ENCODE data around the gene SUGCT. TPM values are rescaled to one million over a fixed set of nuclear protein-coding genes. Genes with fewer than 3 reads are reported as not detected.
A peak's percentile ranks its signal among the peaks of the same experiment; 100 is the strongest.
"Not testable (repeated sequence)": the region's sequence is repeated elsewhere in the genome, so short reads cannot be mapped to it uniquely, and the experiment has no call there.

SUGCT gene
- total RNA-seq (2014; rRNA removed; shearing (Covaris generic)) = 17.1 and 20.5 TPM in 2 replicates

DNA sequence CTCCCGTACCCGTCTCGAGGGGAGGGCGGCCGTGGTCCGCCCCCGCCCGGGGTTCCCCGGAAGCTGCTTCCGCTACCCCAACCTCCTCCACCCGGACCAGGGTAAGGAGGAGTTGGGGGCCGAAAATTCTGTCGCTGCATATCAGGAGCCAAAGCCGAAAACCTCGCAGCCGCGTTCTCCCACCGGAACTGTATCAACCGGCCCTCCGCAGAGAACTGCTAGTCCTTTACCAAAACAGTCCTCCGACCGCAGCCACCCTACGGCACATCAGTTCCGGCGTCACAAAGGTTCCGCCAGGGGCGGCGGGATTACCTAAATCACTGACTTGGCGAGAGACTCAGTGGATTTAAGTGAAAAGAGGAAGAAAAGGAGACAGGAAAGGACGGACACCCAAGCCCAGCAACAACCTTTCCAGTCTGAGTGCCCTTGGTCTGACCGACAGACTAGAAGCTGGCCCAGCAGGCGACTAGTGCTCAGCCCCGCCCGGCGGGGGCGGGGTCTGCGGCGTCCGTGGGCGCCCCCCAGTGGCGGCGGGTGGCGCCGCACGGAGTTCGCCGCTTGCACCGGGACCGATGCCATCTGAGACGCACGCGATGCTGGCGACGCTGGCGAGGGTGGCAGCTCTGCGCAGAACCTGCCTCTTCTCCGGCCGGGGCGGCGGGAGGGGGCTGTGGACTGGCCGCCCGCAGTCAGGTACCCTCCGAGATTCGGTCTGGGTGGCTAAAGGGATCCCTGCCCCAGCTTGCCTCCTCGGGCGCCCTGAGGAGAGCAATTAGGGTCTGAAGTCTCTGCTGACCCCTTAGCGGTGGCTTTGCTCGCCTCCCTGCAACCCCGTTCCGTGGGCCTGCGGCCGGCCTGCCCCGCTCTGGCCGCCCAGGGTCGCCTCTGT lies at the start of gene SUGCT, which contains the start of gene MPLKIP:
Gene SUGCT (plus strand): TSS at position 578 of the 889 bp plus-strand sequence.
Gene MPLKIP (minus strand): TSS at position 195 of the 889 bp plus-strand sequence. CDS start 55 bp downstream, at position 140.
- Histone ChIP-seq H3K4me1 (replicated peaks) (peaks cover 16% of the 10 kb centered on the region), H3K9me3 (replicated peaks) (peaks cover 2% of the 10 kb centered on the region), H3K4me3 (peak within 1 kb of the TSS; percentile 90), H3K27ac (peak within 1 kb of the TSS; percentile 73), H3K27me3 (replicated peaks) (no peaks in the 10 kb centered on the region), H3K36me3 (peaks cover 21% of the 10 kb centered on the region)
- peak; percentile 82 to 97 for DNase-seq (ENCODE audit: low read depth in 1 of 2, low spot score in 2 of 2)

DNA sequence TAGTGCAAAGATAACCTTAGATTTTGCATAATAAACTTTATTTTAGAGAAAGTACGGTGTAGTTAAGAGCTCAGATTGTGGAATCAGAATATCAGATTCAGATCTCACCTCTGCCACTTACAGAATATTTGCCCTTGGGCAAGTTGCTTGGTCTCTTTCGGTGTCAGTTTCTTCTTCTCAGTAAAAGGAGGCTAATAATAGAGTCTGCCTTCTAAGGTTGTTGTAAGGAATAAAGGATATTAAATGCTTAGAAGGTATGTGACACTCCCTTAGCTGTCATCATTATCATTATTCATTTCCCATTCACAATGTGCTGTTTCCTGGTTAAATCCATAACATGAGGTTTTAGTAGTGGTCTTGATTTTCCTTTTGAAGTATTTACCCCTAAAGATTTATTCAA lies 42.6 kb upstream of the SUGCT start:
- peaks cover 67% of the 10 kb centered on the region for H3K36me3 ChIP-seq

DNA sequence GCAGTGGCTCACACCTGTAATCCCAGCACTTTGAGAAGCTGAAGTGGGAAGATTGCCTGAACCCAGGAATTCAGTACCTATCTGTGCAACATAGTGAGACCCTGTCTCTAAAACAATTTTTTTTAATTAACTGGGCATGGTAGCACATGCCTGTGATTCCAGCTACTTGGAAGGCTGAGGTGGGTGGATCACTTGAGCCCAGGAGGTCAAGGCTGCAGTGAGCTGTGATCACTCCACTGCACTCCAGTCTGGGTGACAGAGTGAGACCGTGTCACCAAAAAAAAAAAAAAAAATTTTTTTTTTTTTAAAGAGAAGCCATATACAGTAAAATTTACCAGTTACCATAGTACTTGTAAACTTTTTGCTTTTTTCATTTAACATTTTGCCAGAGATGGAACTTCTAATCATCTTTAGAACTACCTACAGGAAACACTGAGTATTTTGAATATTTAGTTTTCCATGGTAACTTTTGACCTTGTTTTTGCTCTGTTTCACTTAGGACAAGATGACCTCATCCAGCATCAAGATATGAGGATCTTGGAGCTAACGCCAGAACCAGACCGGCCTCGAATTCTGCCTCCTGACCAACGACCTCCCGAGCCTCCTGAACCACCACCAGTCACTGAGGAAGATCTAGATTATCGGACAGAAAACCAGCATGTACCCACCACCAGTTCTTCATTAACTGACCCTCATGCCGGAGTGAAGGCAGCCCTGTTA lies 41.0 kb upstream of the SUGCT start:
- Histone ChIP-seq H3K36me3 (peaks cover 57% of the 10 kb centered on the region), H3K27ac (no peak overlapping the region), H3K4me3 (no peak overlapping the region), H3K27me3 (replicated peaks) (no peaks in the 10 kb centered on the region), H3K9me3 (replicated peaks) (no peaks in the 10 kb centered on the region), H3K4me1 (replicated peaks) (no peaks in the 10 kb centered on the region)
- DNase-seq (ENCODE audit: low read depth in 1 of 2, low spot score in 2 of 2) = no peak

More for the DNA sequence above, 42.6 kb upstream of the SUGCT start:
- H3K9me3 ChIP-seq (replicated peaks) = no peaks in the 10 kb centered on the region
- no peak for DNase-seq (ENCODE audit: low read depth in 1 of 2, low spot score in 2 of 2)
- H3K4me3 ChIP-seq = no peak overlapping the region
- no peaks in the 10 kb centered on the region for H3K27me3 ChIP-seq (replicated peaks)
- H3K27ac ChIP-seq = no peak overlapping the region
- H3K4me1 ChIP-seq (replicated peaks) = no peaks in the 10 kb centered on the region

DNA sequence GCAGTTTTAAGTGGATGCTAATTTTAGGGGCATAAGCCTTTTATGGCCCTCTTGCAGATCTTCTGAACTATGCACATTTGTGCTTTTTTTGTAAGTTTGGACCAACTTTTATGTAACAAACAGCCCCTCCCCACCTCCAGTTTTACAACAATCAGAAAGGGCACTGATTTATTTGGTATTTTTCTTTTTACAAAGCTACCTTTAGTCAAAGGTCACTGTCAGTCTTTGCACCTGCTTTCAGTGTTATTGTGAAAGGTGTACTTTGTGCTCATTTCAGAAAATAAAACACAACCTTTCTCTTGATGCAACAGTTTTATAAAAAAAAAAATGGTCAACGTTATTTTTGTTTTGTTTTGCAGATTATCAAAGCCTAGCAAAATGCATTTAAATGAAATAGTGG lies 39.6 kb upstream of the SUGCT start:
- no peak for DNase-seq (ENCODE audit: low read depth in 1 of 2, low spot score in 2 of 2)
- H3K4me3 ChIP-seq = no peak overlapping the region
- H3K27ac ChIP-seq = no peak overlapping the region
- no peaks in the 10 kb centered on the region for H3K9me3 ChIP-seq (replicated peaks)
- H3K4me1 ChIP-seq (replicated peaks) = no peaks in the 10 kb centered on the region
- no peaks in the 10 kb centered on the region for H3K27me3 ChIP-seq (replicated peaks)
- peaks cover 46% of the 10 kb centered on the region for H3K36me3 ChIP-seq

DNA sequence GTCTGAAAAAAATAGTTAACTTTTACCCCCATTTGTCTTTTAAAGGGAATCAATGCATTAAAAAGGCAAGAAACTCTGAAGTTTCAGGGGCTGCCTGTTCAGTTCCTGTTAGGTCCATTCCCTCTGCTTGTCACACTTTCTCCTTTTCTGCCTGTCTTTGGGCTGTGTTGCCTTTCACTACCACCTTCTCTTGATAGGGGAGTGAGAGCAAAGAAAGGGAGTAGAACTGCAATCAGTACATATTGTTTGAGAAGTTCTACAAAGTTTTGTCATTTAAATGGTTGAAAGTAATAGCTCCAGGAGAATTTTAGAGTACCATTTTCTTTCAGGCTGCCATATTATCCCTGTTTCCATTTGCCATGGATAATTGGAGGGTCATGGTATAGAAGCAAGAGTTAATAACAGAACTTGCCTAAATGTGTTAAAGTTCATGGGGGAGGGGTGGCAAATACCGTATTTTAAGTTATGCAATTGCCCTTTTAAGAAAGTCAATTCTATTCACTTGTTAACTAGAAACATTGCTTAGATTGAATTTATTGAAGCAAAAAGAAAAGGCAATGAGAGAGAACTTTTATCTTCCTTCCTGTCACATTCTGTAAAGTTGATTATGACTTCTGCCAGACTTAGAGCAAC lies 39.0 kb upstream of the SUGCT start:
- Histone ChIP-seq H3K9me3 (replicated peaks) (no peaks in the 10 kb centered on the region), H3K27me3 (replicated peaks) (no peaks in the 10 kb centered on the region), H3K27ac (no peak overlapping the region), H3K4me1 (replicated peaks) (no peaks in the 10 kb centered on the region), H3K4me3 (no peak overlapping the region), H3K36me3 (peaks cover 41% of the 10 kb centered on the region)
- no peak for DNase-seq (ENCODE audit: low read depth in 1 of 2, low spot score in 2 of 2)

DNA sequence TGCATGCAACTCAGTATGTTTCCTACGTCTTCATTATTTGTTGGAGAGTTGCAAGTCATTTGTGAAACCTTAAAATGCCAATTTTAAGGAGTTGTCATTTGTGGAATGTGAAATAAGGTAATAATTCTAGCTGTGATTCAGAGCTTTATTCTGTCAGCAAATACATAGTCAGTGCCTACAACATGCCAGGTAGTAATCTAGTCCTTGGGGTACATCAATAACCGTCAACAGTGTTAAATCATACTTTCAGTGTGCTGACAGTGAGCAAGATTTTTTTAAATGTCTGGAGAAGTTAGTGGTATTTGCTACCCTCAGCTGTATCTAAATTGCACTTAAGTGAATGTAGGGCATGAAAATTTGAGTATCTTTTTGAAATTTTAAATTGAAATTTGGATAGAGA lies 37.1 kb upstream of the SUGCT start:
- H3K4me1 ChIP-seq (replicated peaks) = no peaks in the 10 kb centered on the region
- no peak overlapping the region for H3K4me3 ChIP-seq
- H3K27me3 ChIP-seq (replicated peaks) = no peaks in the 10 kb centered on the region
- H3K36me3 ChIP-seq = peaks cover 30% of the 10 kb centered on the region
- DNase-seq (ENCODE audit: low read depth in 1 of 2, low spot score in 2 of 2) = no peak
- no peaks in the 10 kb centered on the region for H3K9me3 ChIP-seq (replicated peaks)
- no peak overlapping the region for H3K27ac ChIP-seq

DNA sequence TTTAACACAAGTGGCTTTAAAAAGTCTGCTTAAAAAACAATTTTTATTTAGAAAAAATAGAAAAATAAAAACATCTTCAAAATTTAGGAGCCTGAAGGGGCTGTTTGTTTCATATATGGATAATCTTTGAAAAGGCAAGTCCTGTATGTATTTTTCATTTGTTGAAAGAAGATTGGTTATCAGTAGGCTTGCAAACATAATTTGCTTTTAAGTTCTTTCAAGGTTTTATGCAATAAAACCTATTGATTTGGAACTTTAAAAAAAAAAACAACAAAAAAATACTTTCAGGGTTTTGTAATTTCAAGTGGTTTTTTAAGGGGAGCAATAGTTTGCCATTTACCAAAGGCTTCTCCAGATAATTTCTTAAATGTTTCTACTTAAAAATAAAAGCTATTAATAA lies 36.0 kb upstream of the SUGCT start:
- Histone ChIP-seq H3K4me3 (no peak overlapping the region), H3K27ac (no peak overlapping the region), H3K4me1 (replicated peaks) (no peaks in the 10 kb centered on the region), H3K9me3 (replicated peaks) (no peaks in the 10 kb centered on the region), H3K36me3 (peaks cover 21% of the 10 kb centered on the region), H3K27me3 (replicated peaks) (no peaks in the 10 kb centered on the region)
- no peak for DNase-seq (ENCODE audit: low read depth in 1 of 2, low spot score in 2 of 2)

DNA sequence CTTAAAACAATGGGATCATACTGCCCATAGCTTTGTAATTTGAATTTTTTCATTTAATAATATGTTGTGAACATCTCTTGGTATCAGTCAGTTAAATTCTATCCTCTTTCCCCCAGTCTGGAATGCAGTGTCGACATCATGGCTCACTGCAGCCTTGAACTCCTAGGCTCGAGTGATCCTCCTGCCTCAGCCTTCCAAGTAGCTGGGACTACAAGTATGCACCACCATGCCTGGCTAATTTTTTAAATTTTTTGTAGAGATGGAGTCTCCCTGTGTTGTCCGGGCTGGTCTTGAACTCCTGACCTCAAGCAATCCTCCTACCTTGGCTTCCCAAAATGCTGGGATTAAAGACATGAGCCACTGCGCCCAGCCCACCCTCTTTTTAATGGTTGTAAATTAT lies 35.0 kb upstream of the SUGCT start:
- no peak for DNase-seq (ENCODE audit: low read depth in 1 of 2, low spot score in 2 of 2)
- H3K4me3 ChIP-seq = no peak overlapping the region
- peaks cover 10% of the 10 kb centered on the region for H3K36me3 ChIP-seq
- H3K27me3 ChIP-seq (replicated peaks) = no peaks in the 10 kb centered on the region
- H3K27ac ChIP-seq = no peak overlapping the region
- H3K9me3 ChIP-seq (replicated peaks) = no peaks in the 10 kb centered on the region
- no peaks in the 10 kb centered on the region for H3K4me1 ChIP-seq (replicated peaks)

DNA sequence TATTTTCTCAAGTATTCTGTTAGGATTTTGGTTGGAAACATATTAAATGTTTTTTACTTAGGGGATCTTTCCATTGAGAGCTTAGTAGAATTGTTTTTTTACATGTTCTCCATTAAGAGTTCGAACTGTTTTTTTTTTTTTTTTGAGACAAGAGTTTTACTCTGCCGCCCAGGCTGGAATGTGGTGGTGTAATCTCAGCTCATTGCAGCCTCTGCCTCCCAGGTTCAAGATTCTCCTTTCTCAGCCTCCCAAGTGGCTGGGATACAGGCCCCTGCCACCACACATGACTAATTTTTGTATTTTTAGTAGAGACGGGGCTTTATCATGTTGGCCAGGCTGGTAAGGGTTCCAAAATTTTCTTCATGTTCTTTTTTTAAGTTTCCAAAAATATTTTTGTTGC lies 33.6 kb upstream of the SUGCT start:
- H3K27me3 ChIP-seq (replicated peaks) = no peaks in the 10 kb centered on the region
- H3K4me3 ChIP-seq = no peak overlapping the region
- no peaks in the 10 kb centered on the region for H3K9me3 ChIP-seq (replicated peaks)
- peaks cover 3% of the 10 kb centered on the region for H3K36me3 ChIP-seq
- no peaks in the 10 kb centered on the region for H3K4me1 ChIP-seq (replicated peaks)
- no peak overlapping the region for H3K27ac ChIP-seq
- DNase-seq (ENCODE audit: low read depth in 1 of 2, low spot score in 2 of 2) = no peak

DNA sequence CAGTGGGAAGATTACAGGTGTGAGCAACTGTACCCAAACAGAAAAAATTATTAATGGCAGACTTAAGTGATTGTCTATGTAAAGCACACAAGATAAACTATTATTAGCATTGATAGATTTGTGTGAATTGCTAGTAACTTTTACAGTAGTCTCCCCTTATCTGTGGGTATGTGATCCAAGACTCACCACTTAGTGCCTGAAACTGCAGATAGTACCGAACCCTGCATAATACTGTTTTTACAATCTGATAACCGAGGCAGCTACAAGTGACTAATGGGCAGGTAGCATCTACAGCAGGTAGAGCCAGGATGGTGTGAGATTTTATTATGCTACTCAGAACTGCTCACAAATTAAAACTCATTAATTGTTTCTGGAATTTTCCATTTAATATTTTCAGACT lies 31.9 kb upstream of the SUGCT start:
- H3K36me3 ChIP-seq = 0 out of 2 replicates have a peak, but pooled peaks cover 3% of the 10 kb centered on the region
- no peak for DNase-seq (ENCODE audit: low read depth in 1 of 2, low spot score in 2 of 2)
- no peaks in the 10 kb centered on the region for H3K4me1 ChIP-seq (replicated peaks)
- no peaks in the 10 kb centered on the region for H3K9me3 ChIP-seq (replicated peaks)
- H3K27ac ChIP-seq = no peak overlapping the region
- H3K27me3 ChIP-seq (replicated peaks) = no peaks in the 10 kb centered on the region
- no peak overlapping the region for H3K4me3 ChIP-seq

DNA sequence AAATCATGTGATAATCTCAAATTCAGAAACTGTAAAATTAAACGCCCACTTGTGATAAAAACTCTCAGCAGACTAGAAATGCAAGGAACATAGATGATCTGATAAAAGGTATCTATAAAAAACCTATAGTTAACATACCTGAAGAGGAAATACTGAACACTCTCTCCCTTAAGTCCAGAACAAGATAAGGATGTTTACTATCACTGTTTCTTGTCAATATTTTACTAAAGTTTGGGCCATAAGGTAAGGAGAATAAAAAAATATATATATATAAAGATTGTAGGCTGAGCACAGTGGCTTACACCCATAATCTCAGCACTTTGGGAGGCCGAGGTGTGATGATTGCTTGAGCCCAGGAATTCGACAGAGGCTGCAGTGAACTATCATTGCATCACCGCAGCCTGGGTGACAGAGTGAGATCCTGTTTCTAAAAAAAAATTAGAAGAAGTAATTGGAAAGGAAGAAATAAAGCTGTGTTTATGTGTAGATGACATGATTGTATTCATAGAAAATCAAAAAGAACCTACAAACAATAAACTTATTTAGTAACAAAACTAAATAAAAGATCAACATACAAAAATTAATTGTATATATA lies 28.8 kb upstream of the SUGCT start:
- no peaks in the 10 kb centered on the region for H3K4me1 ChIP-seq (replicated peaks)
- no peak overlapping the region for H3K27ac ChIP-seq
- 0 out of 2 replicates have a peak, but pooled peaks cover 3% of the 10 kb centered on the region for H3K36me3 ChIP-seq
- H3K4me3 ChIP-seq = no peak overlapping the region
- H3K27me3 ChIP-seq (replicated peaks) = no peaks in the 10 kb centered on the region
- no peak for DNase-seq (ENCODE audit: low read depth in 1 of 2, low spot score in 2 of 2)
- no peaks in the 10 kb centered on the region for H3K9me3 ChIP-seq (replicated peaks)

DNA sequence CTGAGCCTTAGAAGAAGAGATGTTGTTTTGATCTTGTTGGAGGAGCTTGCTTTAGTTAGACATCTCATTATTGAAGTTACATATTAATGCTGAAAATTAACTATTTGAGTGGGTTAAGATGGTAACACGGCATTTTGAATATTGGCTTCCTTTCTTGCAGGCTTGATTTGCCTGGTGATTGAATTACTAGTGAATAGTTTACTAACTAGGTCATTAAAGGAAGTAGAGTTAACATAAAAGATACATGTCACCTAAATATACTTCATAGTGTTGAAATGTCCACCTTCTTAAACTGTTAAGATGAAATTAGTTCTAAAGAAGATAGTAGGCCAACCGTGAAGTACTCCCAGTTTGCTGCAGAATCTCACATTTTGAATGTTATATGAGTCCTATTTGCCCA lies 18.9 kb upstream of the SUGCT start:
- DNase-seq (ENCODE audit: low read depth in 1 of 2, low spot score in 2 of 2) = no peak
- H3K4me3 ChIP-seq = no peak overlapping the region

DNA sequence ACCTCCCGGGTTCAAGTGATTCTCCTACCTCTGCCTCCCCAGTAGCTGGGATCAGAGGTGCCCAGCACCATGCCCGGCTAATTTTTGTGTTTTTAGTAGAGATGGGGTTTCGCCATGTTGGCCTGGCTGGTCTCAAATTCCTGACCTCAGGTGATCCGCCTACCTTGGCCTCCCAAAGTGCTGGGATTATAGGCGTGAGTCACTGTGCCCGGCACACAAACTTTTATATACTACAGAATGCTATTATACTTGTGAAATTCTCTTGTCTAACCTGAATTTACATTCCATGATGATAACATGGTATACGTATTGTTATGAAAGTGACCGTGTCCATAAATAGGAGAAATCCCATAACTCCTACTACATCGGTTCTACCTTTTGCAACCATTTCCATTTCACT lies 17.6 kb upstream of the SUGCT start:
- not testable (repeated sequence) for DNase-seq (ENCODE audit: low read depth in 1 of 2, low spot score in 2 of 2); H3K36me3 ChIP-seq; H3K27me3 ChIP-seq (replicated peaks); H3K27ac ChIP-seq; H3K4me3 ChIP-seq; H3K4me1 ChIP-seq (replicated peaks); H3K9me3 ChIP-seq (replicated peaks)

More for the DNA sequence above, 18.9 kb upstream of the SUGCT start:
- H3K4me1 ChIP-seq (replicated peaks) = 0 out of 2 replicates have a peak, but pooled peaks cover 4% of the 10 kb centered on the region
- H3K9me3 ChIP-seq (replicated peaks) = no peaks in the 10 kb centered on the region
- no peak overlapping the region for H3K27ac ChIP-seq
- H3K27me3 ChIP-seq (replicated peaks) = no peaks in the 10 kb centered on the region
- H3K36me3 ChIP-seq = peaks cover 3% of the 10 kb centered on the region; the same call in 1 of the 2 replicates
